ENCODE data around the gene MICALL1. TPM values are rescaled to one million over a fixed set of nuclear protein-coding genes. Genes with fewer than 3 reads are reported as not detected.

The MICALL1 gene
- polyA plus RNA-seq, 2 of the 4 experiments (the other 2 are of a cell fraction), result 10.4 to 18.6 TPM

GRCh38 chr22:37953062-37953436 lies 47.0 kb downstream of the MICALL1 start:
- Histone ChIP-seq H3K27ac (peak overlapping the region; percentile 87 to 99), H3K9me3 (no peaks in the 10 kb centered on the region), H3K4me3 (peak overlapping the region; percentile 79), H3K4me2 (peak overlapping the region; percentile 97), H3K4me1 (peaks cover 7% of the 10 kb centered on the region; the same call in 2 of the 3 replicates)
- ATAC-seq, result peak; percentile 76 to 84
- FAIRE-seq, result no peak
- DNase-seq (ENCODE audit: low read depth in 1 of 2, low spot score in 1 of 2), result peak in 1 of 2 experiments; percentile 16
- ChIA-PET CTCF (interaction anchor here (1.0 to 1.3 kb wide), 2 partner anchors 13 to 99 kb away, joined by 4 read pairs; no protein-coding TSS in a partner anchor), POLR2A (interaction anchor here (0.7 to 1.2 kb wide), 3 partner anchors 47 to 145 kb away, joined by 3 to 7 read pairs (median 5); partner anchors contain the start of genes GCAT and MICALL1)
- TF ChIP-seq NPAS2 (CRISPR knock-in tag; IDR thresholded peaks at IDR 0.05; ENCODE audit: borderline replicate concordance) (no peak), KDM1A (IDR thresholded peaks at IDR 0.05; ENCODE audit: low read depth) (no peak), REST (IDR thresholded peaks at IDR 0.05) (no peak), ZNF302 (CRISPR knock-in tag; IDR thresholded peaks at IDR 0.05) (no peak), ZC3H11A (IDR thresholded peaks at IDR 0.05) (no peak), RAD21 (conservative IDR thresholded peaks at IDR 0.05 in 1 of 2, IDR thresholded peaks at IDR 0.05 in 1 of 2) (no peak), FOSL2 (IDR thresholded peaks at IDR 0.05) (no peak), FOSL2 (CRISPR knock-in tag; IDR thresholded peaks at IDR 0.05) (no peak), CBX2 (IDR thresholded peaks at IDR 0.05; ENCODE audit: borderline replicate concordance, low read depth) (no peak), POLR2AphosphoS2 (conservative IDR thresholded peaks at IDR 0.05; ENCODE audit: low read length) (no peak), GATA3 (IDR thresholded peaks at IDR 0.05; ENCODE audit: borderline replicate concordance) (no peak), HES2 (IDR thresholded peaks at IDR 0.05) (no peak), CHD4 (IDR thresholded peaks at IDR 0.05; ENCODE audit: borderline replicate concordance) (no peak), KDM5A (IDR thresholded peaks at IDR 0.05) (no peak)
- 5% methylated on average over 7 of the region's 13 CpGs for WGBS (ENCODE audit: missing lambda C conversion rate)

GRCh38 chr22:37953437-37954179 lies 47.5 kb downstream of the MICALL1 start, which contains the start of the genes C22orf23 and POLR2F:
Gene C22orf23 (minus strand): TSS chr22:37953601. CDS start chr22:37953149, 452 bp downstream.
Gene POLR2F (plus strand): TSS chr22:37953699. CDS start chr22:37953788, 89 bp downstream.
- DNase-seq (ENCODE audit: low read depth in 1 of 2, low spot score in 1 of 2) (peak; percentile 90 to 91), FAIRE-seq (no peak), ATAC-seq (peak; percentile 94 to 95)
- POLR2A ChIA-PET, result interaction anchor here (0.7 to 1.2 kb wide), 3 partner anchors 48 to 146 kb away, joined by 3 to 7 read pairs (median 5); partner anchors contain the start of genes GCAT and MICALL1
- CTCF ChIA-PET, result interaction anchor here (1.0 to 1.9 kb wide), 4 partner anchors 11 to 99 kb away, joined by 4 to 10 read pairs (median 5); partner anchors contain the start of gene MICALL1
- no peak for TF ChIP-seq HOXB13 (CRISPR knock-in tag; IDR thresholded peaks at IDR 0.05; ENCODE audit: low read depth)
- peak; percentile 54; the same call in 1 of the 3 replicates for TF ChIP-seq BCL3 (IDR thresholded peaks at IDR 0.05)
- TF ChIP-seq JUN (IDR thresholded peaks at IDR 0.05), result no peak; a peak in 1 of 5 replicates
- peak; percentile 89 for TF ChIP-seq POLR2A (IDR thresholded peaks at IDR 0.05; ENCODE audit: low read length)
- TF ChIP-seq KDM1A (IDR thresholded peaks at IDR 0.05; ENCODE audit: low read depth), result no peak
- no peak for TF ChIP-seq CTCF (IDR thresholded peaks at IDR 0.05)
- TF ChIP-seq FOXS1 (CRISPR knock-in tag; IDR thresholded peaks at IDR 0.05), result no peak
- TF ChIP-seq CEBPB (IDR thresholded peaks at IDR 0.05), result no peak
- TF ChIP-seq MAZ (IDR thresholded peaks at IDR 0.05; ENCODE audit: borderline replicate concordance, low read depth, low read length), result no peak
- TF ChIP-seq NR3C1 (IDR thresholded peaks at IDR 0.05), result no peak
- TF ChIP-seq PHF8 (IDR thresholded peaks at IDR 0.05; ENCODE audit: borderline replicate concordance, low read depth), result 0 out of 2 replicates have a peak, but pooled peaks have one; percentile 24
- TF ChIP-seq RAD21 (conservative IDR thresholded peaks at IDR 0.05 in 1 of 2, IDR thresholded peaks at IDR 0.05 in 1 of 2), result no peak
- TF ChIP-seq CBX2 (IDR thresholded peaks at IDR 0.05; ENCODE audit: borderline replicate concordance, low read depth), result no peak
- no peak for TF ChIP-seq NPAS2 (CRISPR knock-in tag; IDR thresholded peaks at IDR 0.05; ENCODE audit: borderline replicate concordance)
- no peak for TF ChIP-seq MAFK (IDR thresholded peaks at IDR 0.05; ENCODE audit: partially characterized antibody)
- no peak for TF ChIP-seq FOSL2 (IDR thresholded peaks at IDR 0.05)
- no peak for TF ChIP-seq FOSL2 (CRISPR knock-in tag; IDR thresholded peaks at IDR 0.05)
- TF ChIP-seq MYC (IDR thresholded peaks at IDR 0.05; ENCODE audit: borderline replicate concordance, low read length), result 0 out of 2 replicates have a peak, but pooled peaks have one; percentile 21
- TF ChIP-seq EHMT2 (IDR thresholded peaks at IDR 0.05; ENCODE audit: low read depth), result no peak
- peak; percentile 47 for TF ChIP-seq MAX (IDR thresholded peaks at IDR 0.05)
- no peak for TF ChIP-seq HEYL (CRISPR knock-in tag; IDR thresholded peaks at IDR 0.05)
- Histone ChIP-seq H3K4me1 (peaks cover 7% of the 10 kb centered on the region; the same call in 2 of the 3 replicates), H3K4me3 (peak within 1 kb of the TSS; percentile 79), H3K4me2 (peak within 1 kb of the TSS; percentile 97), H3K27ac (peak within 1 kb of the TSS; percentile 87 to 99), H3K9me3 (no peaks in the 10 kb centered on the region)
- WGBS (ENCODE audit: missing lambda C conversion rate), result 5% methylated on average over 4 of the region's 52 CpGs

Data from A549 (cell line).